Ectodermal cell (in vitro differentiated cells): ENCODE data around the gene WWOX.

Source experiments
- H3K27ac ChIP-seq: 2 replicates; pipeline ENCODE4 v1.7.0; 2013; ENCODE audit warnings: mild to moderate bottlenecking, low read depth, low read length; ENCODE audit not compliant: insufficient read depth, poor library complexity, severe bottlenecking
- H3K27me3 ChIP-seq: 2 replicates; pipeline ENCODE4 v1.7.0; 2013; ENCODE audit warnings: mild to moderate bottlenecking, low read length; ENCODE audit not compliant: insufficient read depth, control insufficient read depth, poor library complexity, severe bottlenecking
- H3K36me3 ChIP-seq: one replicate; pipeline ENCODE4 v1.7.0; 2013; ENCODE audit warnings: low read length; ENCODE audit not compliant: control insufficient read depth, insufficient read depth
- H3K4me1 ChIP-seq: one replicate; pipeline ENCODE4 v1.7.0; 2013; ENCODE audit warnings: low read length; ENCODE audit not compliant: control insufficient read depth, insufficient read depth
- H3K4me3 ChIP-seq: 2 replicates; pipeline ENCODE4 v1.7.0; 2013; ENCODE audit warnings: low read depth, low read length, control low read depth; ENCODE audit not compliant: insufficient read depth
- H3K9me3 ChIP-seq: 2 replicates; pipeline ENCODE4 v1.7.0; 2013; ENCODE audit warnings: mild to moderate bottlenecking, low read length, moderate library complexity; ENCODE audit not compliant: control insufficient read depth
- WGBS, 2 experiments: methylation state at CpG; one replicate each; pipeline ENCODE4 v1.1.7; 2013; ENCODE audit warnings: missing lambda C conversion rate in 2 of 2; 5-methylcytosine and 5-hydroxymethylcytosine counted together

WWOX gene

DNA sequence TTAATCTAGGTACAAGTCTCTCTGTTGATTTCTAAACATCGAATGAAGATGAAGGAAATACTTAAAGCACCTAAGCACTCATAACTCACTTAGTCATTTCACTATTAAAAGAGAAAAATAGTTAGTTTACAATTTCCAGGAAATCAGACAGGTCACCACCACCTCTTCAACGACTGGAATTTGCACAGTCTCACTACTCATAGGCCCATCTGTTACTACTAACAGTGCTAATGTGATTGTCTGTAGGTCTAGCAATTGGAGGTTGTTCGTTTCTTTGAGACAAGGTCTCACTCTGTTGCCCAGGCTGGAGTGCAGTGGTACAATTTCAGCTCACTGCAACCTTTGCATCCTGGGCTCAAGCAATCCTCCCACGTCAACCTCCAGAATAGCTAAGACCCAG, 1056.5 kb downstream of the WWOX start:
- Histone ChIP-seq H3K36me3 (no peaks in the 10 kb centered on the region), H3K4me3 (no peak overlapping the region), H3K9me3 (no peaks in the 10 kb centered on the region), H3K4me1 (no peaks in the 10 kb centered on the region), H3K27me3 (no peaks in the 10 kb centered on the region), H3K27ac (no peak overlapping the region)
- WGBS, 2 experiments = 89 to 97% methylated on average over 3 to 4 of the region's 4 CpGs

DNA sequence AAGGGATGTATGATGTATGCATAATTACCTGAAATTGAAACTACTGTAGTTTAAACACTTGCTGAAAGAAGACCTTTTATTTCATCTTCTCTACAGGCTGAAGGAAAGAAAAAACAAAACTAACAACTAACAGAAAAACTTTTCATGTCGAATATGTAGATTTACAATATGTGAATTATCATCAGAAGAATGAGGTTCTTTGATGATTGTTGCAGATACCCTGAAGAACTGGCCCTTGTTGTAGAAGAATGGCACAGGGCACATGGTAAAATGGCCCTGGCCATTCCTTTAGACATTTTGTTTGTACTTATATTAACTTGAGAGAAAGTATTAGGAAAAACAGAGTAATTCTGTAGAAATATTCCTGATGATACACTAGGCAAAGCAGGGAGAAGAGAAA, 1057.3 kb downstream of the WWOX start:
- H3K9me3 ChIP-seq = no peaks in the 10 kb centered on the region
- H3K4me1 ChIP-seq = no peaks in the 10 kb centered on the region
- no peak overlapping the region for H3K4me3 ChIP-seq
- no peaks in the 10 kb centered on the region for H3K36me3 ChIP-seq
- WGBS, 2 experiments = 83 to 100% methylated on average over 1 of the region's 1 CpG
- H3K27me3 ChIP-seq = no peaks in the 10 kb centered on the region
- no peak overlapping the region for H3K27ac ChIP-seq

DNA sequence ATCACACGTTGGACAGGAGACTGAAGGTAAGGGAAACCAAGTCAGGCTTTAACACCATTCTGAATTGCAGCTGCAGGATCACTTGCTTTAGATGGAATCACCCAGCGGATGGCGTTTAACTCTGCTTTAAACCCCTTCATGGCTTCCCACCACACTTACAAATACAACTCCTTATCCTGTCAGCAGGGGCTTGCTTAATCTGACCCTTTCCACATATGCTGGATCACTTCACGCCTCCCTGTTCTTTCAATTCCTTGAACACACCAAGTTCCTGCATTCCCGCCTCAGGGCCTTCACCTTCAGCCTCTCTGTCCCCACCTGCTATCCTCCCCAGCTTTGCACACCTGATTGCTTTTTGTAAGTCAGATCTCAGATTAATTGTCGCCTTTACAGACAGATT, 1058.9 kb downstream of the WWOX start:
- no peaks in the 10 kb centered on the region for H3K9me3 ChIP-seq
- no peaks in the 10 kb centered on the region for H3K27me3 ChIP-seq
- H3K4me1 ChIP-seq = no peaks in the 10 kb centered on the region
- WGBS, 2 experiments = 77 to 79% methylated on average over 6 of the region's 6 CpGs
- no peak overlapping the region for H3K4me3 ChIP-seq
- no peaks in the 10 kb centered on the region for H3K36me3 ChIP-seq
- no peak overlapping the region for H3K27ac ChIP-seq

DNA sequence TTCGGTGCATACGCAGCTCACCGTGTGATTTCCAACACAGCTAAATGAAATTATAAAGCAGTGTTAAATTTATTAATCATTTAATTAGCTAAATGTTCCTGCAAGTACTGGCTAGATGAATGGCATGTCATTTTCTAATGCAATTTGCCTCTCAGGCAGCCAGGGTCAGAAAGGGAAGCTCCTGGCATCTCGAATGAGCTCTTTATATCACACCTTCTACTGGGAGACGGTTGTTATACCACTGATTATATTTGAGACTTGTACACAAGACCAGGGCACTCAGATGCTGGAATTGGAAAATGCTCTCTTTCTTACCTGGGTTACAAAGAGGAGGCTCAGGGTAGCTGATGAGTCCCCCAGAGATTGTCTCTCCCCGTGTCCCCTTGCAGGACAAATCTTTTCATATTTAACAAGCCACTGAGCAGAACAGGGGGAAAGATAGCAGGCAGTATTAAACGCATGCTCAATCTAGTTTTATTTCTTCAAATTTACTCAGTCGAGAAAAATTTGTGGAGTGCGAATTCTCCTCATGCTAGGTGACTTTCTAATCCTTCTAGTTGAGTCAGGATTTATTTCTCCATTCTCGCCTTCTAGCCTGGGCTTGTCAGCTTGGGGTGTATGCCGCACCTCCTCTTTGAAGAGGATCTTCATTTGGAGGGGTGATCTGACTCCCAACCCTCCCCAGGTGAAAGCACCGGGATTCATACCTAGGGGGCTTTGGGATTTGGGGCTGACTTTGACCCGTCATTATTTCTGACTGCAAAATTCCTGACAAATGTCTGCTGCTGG, 1060.0 kb downstream of the WWOX start:
- Histone ChIP-seq H3K9me3 (no peaks in the 10 kb centered on the region), H3K27ac (no peak overlapping the region), H3K4me3 (no peak overlapping the region), H3K36me3 (no peaks in the 10 kb centered on the region), H3K4me1 (peaks cover 8% of the 10 kb centered on the region), H3K27me3 (no peaks in the 10 kb centered on the region)
- WGBS, 2 experiments = 94% methylated on average over 13 of the region's 13 CpGs

DNA sequence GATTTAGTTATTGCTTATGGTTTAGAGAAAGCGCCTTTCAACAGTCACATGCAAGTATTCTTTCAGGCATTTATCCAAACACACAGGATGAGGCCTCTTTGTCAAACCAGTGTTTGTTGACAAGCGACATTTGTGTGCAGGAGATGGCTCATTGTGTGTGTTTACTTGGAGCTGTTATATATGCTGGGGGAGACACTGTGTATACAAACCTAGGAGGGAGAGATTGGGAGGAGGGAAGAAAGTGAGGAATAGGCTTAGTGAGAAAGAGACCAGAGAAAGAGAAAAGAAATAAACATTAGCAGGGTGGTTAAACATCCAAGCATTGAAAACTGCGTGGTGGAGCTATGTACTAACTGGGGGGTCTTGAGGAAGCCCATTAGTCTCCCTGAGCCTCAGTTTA, 1063.5 kb downstream of the WWOX start:
- 92 to 97% methylated on average over 2 to 3 of the region's 3 CpGs for WGBS, 2 experiments
- Histone ChIP-seq H3K4me3 (no peak overlapping the region), H3K4me1 (peaks cover 19% of the 10 kb centered on the region), H3K36me3 (no peaks in the 10 kb centered on the region), H3K27me3 (no peaks in the 10 kb centered on the region), H3K9me3 (peaks cover 5% of the 10 kb centered on the region), H3K27ac (no peak overlapping the region)

DNA sequence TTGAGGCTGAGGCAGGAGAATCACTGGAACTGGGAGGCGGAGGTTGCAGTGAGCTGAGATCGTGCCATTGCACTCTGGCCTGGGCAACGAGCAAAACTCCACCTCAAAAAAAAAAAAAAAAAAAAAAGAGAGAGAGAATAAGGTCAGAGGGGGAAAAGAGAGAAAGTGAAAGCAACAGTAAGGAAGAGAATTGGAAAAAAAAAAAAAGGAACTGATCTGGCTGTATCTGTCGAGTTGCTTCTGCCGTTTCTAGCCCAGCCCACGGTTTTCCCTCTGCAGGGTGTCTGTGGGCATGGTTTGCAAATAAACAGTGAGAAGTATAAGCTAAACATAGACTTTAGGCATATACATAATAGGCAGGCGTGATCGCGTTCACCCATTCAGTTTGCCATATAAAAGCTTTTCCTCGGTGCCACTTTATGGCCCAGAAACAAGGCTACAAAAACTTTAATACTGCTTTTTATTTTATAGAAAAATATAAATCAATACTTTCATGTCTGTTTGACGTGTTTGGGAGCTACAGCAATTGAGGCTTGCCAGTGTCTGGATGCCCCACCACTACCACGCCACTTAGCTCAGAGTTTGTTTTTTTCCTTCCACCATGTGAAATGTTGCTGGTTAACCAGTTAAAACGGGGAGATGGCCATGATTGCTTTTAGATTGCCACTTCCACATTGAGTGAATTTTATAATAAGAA, 1064.4 kb downstream of the WWOX start:
- WGBS, 2 experiments = 90 to 95% methylated on average over 13 of the region's 13 CpGs
- H3K9me3 ChIP-seq = peaks cover 5% of the 10 kb centered on the region
- no peak overlapping the region for H3K27ac ChIP-seq
- H3K27me3 ChIP-seq = no peaks in the 10 kb centered on the region
- no peak overlapping the region for H3K4me3 ChIP-seq
- H3K4me1 ChIP-seq = peaks cover 19% of the 10 kb centered on the region
- no peaks in the 10 kb centered on the region for H3K36me3 ChIP-seq

DNA sequence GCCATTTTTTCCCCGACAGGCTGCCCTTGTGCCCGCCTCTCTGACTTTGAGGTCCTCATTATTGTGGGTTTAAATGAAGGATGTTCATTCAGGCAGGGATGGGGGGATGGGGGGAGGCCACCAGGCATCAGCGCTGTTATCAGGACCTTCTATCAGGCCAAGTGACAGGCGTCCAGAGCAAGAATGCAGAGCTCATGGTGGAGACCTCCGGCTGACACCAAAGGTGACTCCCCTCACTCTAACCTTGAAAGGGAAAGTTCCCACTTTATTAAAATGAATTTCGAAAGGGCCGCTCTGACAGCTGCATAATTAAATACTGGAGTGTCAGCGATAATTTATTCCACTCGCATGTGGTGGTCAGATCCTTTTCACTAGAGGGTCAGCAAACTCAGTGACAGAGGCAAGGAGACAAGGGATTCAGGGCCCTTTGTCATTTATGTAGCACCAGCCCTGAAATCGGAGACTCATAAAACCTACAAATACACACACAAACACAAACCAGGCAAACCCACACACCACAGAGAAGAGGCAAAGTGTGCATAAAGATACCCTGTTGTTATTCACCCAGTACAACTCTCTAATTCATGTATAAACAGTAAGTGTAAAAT, 1065.0 kb downstream of the WWOX start:
- Histone ChIP-seq H3K27me3 (no peaks in the 10 kb centered on the region), H3K4me3 (no peak overlapping the region), H3K27ac (no peak overlapping the region), H3K9me3 (peaks cover 5% of the 10 kb centered on the region), H3K36me3 (no peaks in the 10 kb centered on the region), H3K4me1 (peaks cover 26% of the 10 kb centered on the region)
- 87% methylated on average over 10 of the region's 10 CpGs for WGBS, 2 experiments

DNA sequence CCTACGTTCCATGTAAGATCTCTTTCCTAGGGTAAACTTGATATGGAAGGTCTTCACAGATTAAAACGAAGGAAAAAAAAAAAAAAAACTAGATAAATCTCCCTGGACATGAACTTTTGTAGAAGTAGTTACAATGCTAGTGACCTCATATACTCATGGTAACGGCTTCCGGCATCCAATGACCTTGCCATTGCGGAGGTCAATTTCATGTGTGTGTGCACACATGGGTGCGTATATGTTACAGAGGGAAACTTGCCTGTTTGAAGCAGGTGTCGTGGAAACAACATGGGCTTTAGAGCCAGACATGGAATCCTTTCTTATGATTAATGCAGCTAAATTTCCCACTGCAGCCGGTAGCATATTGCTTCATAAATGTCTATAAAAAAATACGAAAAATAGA, 1065.6 kb downstream of the WWOX start:
- Histone ChIP-seq H3K4me1 (peaks cover 31% of the 10 kb centered on the region), H3K4me3 (no peak overlapping the region), H3K36me3 (no peaks in the 10 kb centered on the region), H3K9me3 (peaks cover 5% of the 10 kb centered on the region), H3K27me3 (no peaks in the 10 kb centered on the region), H3K27ac (no peak overlapping the region)
- 94 to 97% methylated on average over 9 of the region's 9 CpGs for WGBS, 2 experiments

DNA sequence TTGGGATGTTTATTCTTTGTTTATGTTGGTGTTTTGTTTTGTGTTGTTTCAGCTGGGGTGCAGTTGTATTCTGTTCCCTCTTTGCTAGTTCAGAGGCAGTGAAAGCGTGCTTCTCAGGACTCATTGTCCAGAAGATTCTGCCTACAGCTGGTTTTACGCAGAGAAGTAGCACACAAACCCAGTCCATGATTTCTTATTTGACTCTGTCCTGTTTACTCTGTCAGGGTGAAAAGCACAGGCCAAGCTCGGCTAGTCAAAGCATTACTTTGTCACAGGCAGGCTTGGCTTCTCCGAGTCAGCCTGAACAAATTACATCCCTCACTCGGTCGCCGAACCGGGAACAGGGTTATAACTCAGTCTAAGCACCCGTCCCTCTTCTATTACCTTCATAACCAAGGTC, 1066.1 kb downstream of the WWOX start:
- H3K27me3 ChIP-seq = no peaks in the 10 kb centered on the region
- H3K27ac ChIP-seq = no peak overlapping the region
- peaks cover 31% of the 10 kb centered on the region for H3K4me1 ChIP-seq
- 86% methylated on average over 9 of the region's 9 CpGs for WGBS, 2 experiments
- H3K4me3 ChIP-seq = no peak overlapping the region
- no peaks in the 10 kb centered on the region for H3K36me3 ChIP-seq
- H3K9me3 ChIP-seq = peaks cover 5% of the 10 kb centered on the region

DNA sequence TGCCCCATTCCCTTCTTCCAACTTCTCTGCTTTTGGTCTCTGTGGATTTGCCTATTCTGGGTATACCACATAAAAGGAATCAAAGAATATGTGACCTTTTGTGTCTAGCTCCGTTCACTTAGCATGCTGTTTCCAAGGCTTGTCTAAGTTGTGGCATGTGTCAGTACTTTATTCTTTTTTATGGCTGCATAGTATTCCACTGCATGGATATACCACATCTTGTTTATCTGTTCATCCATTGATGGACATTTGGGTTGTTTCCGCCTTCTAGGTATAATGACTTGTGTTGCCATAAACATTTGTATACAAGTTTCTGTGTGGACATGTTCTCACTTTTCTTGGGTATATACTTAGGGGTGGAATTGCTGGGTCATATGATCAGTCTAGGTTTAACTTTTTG, 1068.4 kb downstream of the WWOX start:
- H3K27me3 ChIP-seq = no peaks in the 10 kb centered on the region
- H3K36me3 ChIP-seq = no peaks in the 10 kb centered on the region
- peaks cover 31% of the 10 kb centered on the region for H3K4me1 ChIP-seq
- H3K27ac ChIP-seq = no peak overlapping the region
- WGBS, 2 experiments = 87 to 93% methylated on average over 2 of the region's 2 CpGs
- peaks cover 5% of the 10 kb centered on the region for H3K9me3 ChIP-seq
- H3K4me3 ChIP-seq = no peak overlapping the region
